ENCODE data around the gene CORO2B. TPM values are rescaled to one million over a fixed set of nuclear protein-coding genes. Genes with fewer than 3 reads are reported as not detected.

CORO2B gene
- total RNA-seq, 4 donors from 2014 or later: 0.19 to 2.3 (median 0.22) TPM; not detected in 1

DNA sequence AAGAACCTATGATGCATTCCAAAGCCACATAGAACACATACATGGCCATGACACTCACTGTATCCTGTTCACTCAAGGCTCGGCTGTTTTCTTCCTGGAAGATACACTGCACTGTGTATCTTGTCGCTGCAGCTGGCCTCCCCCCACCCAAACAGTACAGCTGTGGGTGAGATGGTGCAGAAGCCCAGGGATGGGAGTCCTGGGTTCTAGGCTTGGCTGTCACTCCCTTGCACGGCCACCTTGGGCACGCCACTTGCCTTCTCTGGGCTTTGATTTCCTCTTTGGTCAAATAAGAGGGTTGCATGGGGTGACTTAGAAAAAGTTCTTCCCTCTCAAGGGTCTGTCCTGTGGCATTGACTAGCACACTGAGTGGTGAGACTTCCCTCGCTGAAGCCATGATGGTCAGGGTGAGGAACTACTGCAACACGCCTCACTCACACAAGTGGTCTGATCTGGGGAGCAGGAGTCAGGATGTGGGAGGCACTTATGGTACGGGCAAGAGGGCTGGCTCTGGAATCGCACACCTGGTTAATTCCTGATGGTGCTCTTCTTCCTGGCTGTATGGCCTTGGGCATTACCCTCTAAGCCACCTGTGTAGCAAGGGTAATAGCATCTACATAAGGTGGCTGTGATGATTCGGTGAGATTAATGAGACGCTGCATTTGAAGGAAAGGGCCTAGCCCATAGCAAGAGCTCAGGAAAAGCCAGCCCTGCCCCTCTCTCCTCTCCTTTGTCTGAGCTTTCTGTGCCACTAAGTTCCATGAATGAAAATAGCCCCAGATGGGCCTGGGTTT is 197.9 kb downstream of the CORO2B start:
- no peaks in the 10 kb centered on the region for H3K9me3 ChIP-seq
- peaks cover 0 to 19% (median 10%) of the 10 kb centered on the region in 3 donors for H3K4me1 ChIP-seq
- H3K27me3 ChIP-seq: no peaks in the 10 kb centered on the region
- peak overlapping the region in 2 of 4 donors; percentile 51 to 66 for H3K27ac ChIP-seq
- WGBS, 2 donors: 70 to 90% methylated on average over 7 to 8 of the region's 10 CpGs
- intact Hi-C loops (cut with DNase I): no loop called here
- no peak overlapping the region for H3K4me3 ChIP-seq
- TF ChIP-seq, protein P1, sequence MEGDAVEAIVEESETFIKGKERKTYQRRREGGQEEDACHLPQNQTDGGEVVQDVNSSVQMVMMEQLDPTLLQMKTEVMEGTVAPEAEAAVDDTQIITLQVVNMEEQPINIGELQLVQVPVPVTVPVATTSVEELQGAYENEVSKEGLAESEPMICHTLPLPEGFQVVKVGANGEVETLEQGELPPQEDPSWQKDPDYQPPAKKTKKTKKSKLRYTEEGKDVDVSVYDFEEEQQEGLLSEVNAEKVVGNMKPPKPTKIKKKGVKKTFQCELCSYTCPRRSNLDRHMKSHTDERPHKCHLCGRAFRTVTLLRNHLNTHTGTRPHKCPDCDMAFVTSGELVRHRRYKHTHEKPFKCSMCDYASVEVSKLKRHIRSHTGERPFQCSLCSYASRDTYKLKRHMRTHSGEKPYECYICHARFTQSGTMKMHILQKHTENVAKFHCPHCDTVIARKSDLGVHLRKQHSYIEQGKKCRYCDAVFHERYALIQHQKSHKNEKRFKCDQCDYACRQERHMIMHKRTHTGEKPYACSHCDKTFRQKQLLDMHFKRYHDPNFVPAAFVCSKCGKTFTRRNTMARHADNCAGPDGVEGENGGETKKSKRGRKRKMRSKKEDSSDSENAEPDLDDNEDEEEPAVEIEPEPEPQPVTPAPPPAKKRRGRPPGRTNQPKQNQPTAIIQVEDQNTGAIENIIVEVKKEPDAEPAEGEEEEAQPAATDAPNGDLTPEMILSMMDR (IDR thresholded peaks at IDR 0.05): no peak
- TF ChIP-seq POLR2A (IDR thresholded peaks at IDR 0.05): no peak
- peaks cover 0 to 42% (median 4%) of the 10 kb centered on the region in 3 donors for H3K36me3 ChIP-seq
- no peak for DNase-seq

Other genes with a start within 250 kb of the CORO2B start
- 1 to 10 TPM in 2 of 4 donors, under 1 TPM in 2; 0.19 to 2.9 (median 0.81) TPM for gene ITGA11, start 146.8 kb upstream of the CORO2B start, total RNA-seq
- gene ANP32A, start 241.9 kb downstream of the CORO2B start, total RNA-seq: 10 to 100 TPM; 40.1 to 71.5 (median 43.8) TPM